Choroid plexus epithelial cell (primary cell): Measurements from ENCODE around the gene TPD52L2.

Source experiments
- DNase-seq: peaks from one replicate; pipeline ENCODE4 v3.0.0-alpha.2; 2010; ENCODE audit warnings: low read depth
- H3K4me3 ChIP-seq: 2 replicates; pipeline ENCODE4 v1.5.1; 2011; ENCODE audit warnings: low read depth, mild to moderate bottlenecking, control low read depth, low read length, moderate library complexity
- TF ChIP-seq, protein P1 (sequence below): conservative IDR thresholded peaks from 2 replicates; pipeline ENCODE4 v1.5.1; 2011; ENCODE audit warnings: low read depth, mild to moderate bottlenecking, control low read depth, inconsistent platforms, low read length, moderate library complexity

The TPD52L2 gene

DNA sequence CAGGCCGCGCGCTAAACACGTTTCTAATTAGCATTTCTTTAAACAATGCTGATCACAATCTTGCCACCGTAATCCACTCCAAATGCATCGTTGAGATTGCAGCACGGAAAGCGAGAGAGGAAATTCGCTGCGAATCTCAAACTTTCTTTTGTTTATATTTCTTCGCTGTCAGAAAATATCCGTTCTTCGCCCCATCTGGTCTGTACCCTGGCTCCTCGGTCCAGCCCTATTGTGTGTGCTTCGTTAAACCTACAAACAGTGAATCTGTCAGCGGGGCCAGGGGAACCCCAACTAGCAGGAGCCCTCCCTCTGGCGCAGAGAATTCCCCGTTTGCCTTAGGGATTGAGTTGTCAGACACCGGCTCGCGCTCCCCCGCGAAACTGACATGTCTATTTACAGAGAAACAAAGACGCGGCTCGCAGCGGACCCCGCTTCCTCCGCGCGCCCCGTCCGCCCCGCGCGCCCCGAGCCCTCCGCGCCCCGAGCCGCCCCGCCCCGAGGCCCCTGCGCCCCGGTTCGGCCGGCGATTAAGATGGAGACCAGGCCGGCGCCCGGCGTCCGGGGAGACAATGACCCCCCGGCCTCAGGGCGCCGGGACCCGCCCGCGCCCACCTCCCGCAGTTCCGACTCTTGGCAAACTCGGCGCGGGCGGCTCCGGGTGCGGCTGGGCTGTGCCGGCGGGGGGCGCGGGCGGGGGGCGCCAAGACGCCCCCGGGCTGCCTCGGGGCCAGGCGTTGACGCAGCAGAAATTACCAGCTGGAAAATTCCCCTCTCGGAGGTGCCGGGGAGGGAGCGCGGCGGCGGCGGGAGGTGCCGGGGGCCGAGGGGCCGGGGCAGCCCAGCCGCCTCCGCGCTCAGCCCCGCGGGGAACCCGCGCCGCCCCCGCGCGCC lies 34.9 kb upstream of the TPD52L2 start:
- DNase-seq = peak; percentile 57
- peak overlapping the region; percentile 63 for H3K4me3 ChIP-seq
- TF ChIP-seq, protein P1, sequence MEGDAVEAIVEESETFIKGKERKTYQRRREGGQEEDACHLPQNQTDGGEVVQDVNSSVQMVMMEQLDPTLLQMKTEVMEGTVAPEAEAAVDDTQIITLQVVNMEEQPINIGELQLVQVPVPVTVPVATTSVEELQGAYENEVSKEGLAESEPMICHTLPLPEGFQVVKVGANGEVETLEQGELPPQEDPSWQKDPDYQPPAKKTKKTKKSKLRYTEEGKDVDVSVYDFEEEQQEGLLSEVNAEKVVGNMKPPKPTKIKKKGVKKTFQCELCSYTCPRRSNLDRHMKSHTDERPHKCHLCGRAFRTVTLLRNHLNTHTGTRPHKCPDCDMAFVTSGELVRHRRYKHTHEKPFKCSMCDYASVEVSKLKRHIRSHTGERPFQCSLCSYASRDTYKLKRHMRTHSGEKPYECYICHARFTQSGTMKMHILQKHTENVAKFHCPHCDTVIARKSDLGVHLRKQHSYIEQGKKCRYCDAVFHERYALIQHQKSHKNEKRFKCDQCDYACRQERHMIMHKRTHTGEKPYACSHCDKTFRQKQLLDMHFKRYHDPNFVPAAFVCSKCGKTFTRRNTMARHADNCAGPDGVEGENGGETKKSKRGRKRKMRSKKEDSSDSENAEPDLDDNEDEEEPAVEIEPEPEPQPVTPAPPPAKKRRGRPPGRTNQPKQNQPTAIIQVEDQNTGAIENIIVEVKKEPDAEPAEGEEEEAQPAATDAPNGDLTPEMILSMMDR = no peak

DNA sequence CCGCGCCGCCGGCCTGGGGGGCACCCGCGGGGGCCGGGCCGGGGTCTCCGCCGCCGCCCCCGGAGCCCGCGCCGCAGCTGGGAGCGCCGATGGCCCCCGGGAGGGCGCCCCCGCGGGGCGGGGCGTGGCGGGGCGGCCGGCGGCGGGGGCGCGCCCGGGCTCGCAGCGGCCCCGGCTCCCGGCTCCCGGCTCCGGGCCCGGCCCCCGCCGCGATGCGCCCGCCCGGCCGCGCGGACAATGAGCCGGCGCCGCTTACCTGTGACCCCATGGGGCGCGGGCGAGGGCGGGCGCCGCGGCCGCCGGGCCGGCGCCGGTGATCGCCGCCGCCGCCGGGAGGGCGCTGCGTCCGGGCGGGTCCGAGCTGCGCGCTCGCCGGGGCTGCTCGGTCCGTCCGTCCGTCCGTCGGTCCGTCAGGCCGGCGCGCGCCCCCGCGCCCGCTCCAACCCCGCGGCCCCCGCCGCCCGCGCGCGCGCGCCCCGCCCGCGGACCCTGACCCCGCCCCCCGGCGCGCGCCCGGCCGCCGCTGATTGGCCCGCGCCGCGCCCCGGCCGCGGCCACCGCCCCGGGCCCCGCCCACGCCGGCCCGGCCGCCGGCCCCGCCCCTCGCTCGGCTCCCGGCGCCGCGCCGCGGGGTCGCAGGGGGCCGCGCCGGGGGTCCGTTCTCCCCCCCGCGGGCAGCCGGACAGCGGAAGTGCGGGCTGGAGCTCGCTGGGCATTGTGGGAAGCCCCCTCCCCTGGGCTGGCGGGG lies 34.1 kb upstream of the TPD52L2 start, which contains the start of gene ZBTB46:
Gene ZBTB46, minus strand, starts transcription at position 424 of the 748 bp plus-strand sequence. CDS start 40,507 bp downstream, outside the sequence.
- peak; percentile 64 for DNase-seq
- TF ChIP-seq, protein P1 = no peak
- peak within 1 kb of the TSS; percentile 63 for H3K4me3 ChIP-seq

DNA sequence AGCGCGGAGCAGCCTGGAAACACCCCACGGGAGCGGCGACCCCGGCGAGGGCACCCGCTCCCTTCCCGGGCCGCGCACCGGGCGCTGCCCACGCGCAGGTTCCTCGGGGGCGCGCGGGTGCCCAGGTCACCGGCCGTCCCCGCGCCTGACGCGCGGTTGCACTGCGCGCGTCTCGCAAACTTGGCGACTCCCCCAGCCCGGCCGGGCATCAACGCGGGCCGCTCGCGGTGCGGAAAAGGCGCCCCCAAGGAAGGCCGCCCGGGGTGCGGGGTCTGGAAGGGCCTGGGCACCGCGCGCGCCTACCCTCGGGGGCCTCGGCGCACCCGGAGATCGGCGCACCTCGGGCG lies 33.5 kb upstream of the TPD52L2 start:
- H3K4me3 ChIP-seq = peak overlapping the region; percentile 54
- TF ChIP-seq, protein P1 = no peak
- DNase-seq = no peak

DNA sequence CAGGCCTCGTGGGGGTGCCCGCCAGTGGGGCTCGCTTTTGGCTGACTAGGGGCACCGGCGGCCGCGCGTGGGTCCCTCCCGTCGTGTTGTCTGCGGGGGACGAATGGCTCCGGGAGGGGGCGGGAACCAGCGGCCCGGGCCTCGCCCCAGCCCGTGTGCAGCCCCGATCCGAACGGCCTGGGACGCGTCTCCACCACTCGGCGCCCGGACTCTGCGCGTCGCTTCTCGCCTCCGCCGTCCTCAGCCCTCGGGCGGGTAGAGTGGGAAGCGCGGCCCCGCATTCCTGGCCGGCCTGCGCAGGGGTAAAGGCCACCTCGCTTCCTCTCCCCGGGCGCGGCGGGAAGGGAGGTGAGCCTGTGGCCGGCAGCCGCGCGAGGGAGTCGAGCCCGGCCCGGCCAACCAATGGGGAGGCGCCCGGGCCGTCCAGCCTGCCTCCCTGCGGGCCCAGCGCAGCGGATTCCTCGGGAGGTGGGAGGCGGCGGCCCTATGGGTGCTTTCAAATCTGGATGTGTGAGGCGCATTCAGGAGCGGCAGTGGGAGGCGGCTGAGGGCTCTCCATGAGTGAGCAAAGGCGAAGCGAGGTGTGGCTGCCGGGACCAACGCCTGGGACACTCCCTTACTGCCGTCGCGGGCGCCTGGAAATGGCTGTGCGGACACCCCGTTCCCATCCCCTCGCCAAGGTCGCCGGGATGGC lies 32.9 kb upstream of the TPD52L2 start:
- DNase-seq = peak; percentile 68
- peak overlapping the region; percentile 54 for H3K4me3 ChIP-seq
- TF ChIP-seq, protein P1 = no peak

DNA sequence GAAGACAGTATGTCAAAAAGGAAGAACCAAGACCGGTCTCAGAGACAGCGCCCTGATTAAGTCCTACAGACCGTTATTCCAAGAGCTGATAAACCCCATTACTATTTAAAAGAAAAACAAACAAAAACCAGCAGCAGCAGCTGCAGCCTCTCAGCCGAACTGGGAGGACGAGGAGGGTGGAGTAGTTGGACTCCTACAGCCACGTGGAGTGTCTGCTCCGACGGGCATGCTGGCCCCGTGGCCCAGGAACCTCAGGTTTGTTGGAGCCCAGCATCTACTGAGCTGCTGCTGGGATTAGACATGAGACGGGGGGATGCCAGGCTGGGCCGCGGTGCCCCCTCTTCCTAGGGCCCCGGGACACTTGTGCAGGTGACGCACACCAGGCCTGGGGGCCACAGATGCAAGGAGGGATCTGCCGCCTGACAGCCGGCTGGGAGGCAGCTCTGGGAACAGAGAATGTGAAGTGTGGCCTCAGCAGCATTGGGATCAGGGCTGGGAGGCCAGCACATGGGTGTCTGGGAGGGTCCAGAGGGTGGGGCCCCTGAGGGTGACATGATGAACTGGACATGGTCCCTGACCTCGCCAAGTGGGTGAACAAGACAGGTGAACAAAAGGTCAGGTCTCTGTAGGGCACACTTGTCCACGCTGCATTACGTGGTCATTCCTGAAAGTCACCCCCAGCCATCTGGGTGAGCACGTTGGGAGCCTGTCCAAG lies 31.1 kb upstream of the TPD52L2 start:
- peak; percentile 82 for DNase-seq
- no peak overlapping the region for H3K4me3 ChIP-seq
- TF ChIP-seq, protein P1 = no peak

DNA sequence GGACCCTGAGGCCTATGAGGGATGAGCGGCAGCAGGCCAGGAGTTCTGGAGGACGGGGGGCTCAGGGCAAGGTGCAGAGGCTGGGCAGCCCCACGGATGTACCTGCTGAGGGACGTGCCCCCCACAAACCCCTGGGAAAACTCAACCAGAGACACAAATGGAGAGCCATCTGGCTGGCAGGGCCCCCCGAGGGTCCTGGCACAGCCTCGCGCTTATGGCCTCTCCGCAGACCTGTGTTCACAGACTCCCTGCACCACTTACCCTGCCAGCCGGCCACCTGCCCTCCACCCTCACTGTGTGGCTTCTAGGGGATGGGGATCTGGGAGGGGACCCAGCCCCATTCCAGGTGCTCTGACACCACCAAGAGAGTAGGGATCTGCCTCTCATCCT lies 30.6 kb upstream of the TPD52L2 start:
- no peak overlapping the region for H3K4me3 ChIP-seq
- TF ChIP-seq, protein P1 = no peak
- DNase-seq = no peak
